GM21447 (cell line): ENCODE results near the gene SND1.

Experiments
- ATAC-seq: cut with Tn5 transposase; IDR thresholded peaks from one replicate; pipeline ENCODE4 v1.9.1; 2021; ENCODE audit not compliant: unreplicated experiment

Gene SND1

DNA sequence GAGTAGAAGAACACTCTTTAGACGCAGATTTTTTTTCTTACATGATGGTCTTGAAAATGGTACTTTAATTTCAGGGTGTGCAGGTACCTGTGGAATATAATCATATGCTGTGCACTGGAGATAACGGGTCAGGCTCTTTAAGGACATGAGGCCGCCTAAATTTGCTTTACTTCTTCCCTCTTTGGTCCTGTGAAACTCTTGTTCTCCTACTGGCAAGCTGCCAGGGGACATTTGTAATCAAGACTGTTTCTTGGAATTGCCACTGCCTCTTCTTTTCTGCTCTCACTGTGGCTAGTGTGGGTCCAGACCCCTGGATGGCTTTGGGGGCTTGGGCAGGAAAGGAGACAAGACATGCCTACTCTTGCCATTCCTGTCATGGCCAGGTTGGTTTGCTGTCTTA lies 146.0 kb downstream of the SND1 start:
- ATAC-seq = no peak

DNA sequence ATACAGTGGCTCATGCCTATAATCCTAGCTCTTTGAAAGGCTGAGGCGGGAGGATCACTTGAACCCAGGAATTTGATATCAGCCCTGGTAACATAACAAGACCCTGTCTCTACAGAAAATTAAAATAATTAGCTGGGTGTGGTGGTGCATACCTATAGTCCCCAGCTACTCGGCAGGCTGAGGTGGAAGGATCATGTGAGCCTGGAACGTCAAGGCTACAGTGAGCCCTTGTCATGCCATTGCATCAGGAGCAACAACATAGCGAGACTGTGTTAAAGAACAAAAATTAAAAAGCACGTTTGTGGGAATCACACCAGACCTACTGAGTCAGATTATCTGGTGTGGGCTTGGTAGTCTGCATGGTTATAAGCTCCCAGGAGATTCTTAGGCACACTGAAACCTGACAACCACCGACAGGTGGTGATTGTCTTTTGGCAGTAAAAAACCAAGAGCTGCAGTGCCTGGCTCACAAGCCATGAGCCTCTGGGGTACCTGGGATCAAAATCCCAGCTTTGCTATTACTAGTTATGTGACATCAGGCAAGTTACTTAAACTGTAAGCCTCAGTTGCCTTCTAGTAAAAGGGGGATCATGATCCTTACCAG lies 146.9 kb downstream of the SND1 start:
- no peak for ATAC-seq

DNA sequence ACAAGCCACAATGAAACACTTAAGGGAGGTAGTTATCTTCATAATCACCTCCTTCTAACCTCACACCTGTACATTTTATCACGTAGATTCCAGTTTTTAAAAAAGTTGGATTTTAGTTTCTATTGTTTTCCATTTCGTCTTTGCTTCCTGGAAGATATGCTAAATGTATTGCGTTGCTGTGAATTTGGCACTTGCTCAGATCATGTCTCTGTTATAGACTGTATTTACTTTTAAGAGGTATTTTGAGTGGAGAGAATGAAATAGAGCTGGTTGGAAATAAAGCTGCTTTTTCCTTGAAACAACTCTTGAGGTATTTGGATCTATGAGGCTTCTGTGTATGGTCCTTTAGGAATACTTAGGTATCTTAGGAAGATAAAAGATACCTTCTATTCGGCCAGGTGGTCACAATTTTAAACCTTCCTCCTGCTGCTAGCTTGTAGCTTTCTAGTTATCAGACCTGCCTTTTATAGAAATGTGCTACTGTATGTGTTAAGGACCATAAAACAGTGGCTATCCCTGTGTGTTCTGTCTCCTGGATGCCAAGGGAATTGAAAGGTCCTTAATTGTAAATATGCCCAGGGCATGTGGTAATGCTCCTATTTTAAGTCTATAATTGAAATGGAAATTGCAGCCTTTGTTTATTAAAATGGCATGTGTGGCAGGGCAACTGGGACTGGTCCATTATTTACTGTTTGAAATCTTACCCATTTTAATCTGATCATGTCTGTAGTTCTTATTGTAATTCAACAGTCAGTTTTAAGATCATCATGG lies 147.7 kb downstream of the SND1 start:
- no peak for ATAC-seq

DNA sequence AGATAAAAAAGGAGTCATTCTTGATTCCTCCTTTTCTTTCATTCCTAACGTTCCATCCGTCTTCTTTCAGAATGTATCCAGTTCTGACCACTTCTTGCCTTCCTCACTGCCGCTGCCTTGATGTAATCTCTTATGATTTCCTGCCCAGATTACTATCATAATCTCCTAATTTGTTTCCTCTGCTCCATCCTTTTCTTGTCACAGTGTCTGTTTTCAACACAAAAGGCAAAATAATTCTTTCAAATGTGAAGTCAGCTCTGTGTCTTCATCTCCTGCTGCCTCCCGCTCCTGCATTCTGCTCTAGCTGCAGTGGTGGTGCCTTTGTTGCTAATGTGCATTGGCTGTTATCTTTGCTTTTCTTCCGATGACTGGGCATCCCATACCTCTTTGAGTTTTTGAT lies 150.9 kb downstream of the SND1 start:
- no peak for ATAC-seq

DNA sequence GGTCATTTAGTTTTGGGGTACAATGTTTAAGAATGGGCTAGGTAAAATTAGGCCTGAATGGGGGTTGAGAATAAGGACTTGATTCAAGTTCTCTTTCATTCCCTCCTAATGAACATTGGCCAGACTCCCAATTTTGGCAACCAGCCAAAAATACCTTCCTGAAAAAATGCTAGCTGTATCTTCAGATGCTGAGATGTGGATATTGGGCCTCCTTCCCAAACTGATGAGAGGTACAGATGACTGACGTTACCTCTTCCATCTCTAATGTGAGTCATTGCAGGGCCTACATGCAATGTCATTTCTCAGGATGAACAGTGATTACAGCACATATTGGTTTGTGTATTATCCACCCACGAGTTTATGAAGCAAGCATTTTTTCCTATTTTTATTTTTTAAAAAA lies 151.6 kb downstream of the SND1 start:
- no peak for ATAC-seq

DNA sequence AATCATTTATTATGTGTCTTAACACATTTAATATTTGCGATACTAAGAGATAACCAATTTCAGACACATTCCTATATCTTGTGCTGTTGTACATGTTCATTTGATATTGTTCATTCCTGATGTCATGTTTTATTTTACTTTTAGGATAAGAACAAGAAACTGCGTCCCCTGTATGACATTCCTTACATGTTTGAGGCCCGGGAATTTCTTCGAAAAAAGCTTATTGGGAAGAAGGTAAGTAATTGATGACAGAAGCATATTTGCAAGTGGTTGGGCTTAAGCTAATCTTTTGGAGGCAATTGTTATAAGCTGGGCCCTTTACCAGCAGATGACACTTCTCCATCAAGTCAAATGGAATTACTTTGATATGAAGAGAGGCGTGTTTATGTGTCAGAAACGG lies 155.3 kb downstream of the SND1 start:
- ATAC-seq = no peak

DNA sequence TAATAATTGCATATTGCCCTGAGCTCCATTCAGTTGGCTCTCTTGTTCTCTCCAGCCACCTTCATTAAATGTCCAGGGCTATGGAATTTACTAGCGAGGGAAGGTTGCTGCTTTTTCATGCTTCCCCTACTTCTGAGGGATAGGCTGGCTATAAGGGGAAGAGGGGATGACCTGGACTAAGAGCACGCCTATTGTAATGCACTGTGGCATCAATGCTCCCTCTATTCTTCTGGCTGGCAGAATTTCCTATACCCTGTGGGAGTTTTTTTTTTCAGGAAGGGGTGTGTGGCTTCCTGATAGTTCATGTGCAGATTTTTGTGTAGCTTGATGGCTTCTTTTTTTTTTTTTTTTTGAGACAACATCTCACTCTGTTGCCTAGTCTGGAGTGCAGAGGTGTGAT lies 155.8 kb downstream of the SND1 start:
- ATAC-seq = no peak

DNA sequence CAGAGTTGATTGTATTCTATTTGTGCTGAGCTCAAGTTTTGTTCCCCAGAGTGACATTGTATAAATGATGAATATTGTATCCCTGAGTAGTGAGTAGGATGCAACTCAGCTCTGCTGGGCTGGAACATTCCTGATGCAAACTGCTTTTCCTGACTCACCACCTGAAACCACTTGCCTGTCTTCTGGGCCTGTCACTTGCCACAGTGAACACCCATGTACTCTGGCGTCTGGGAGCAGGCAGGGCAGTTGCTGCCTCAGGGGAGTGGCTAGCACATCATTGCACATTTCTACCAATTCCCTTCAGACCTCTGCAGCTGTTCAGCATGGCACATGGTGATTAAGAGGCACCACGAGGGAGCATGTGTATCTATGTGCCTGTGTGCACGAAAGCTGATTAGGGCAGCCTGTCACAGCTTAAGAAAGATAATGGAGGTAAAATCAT lies 157.3 kb downstream of the SND1 start:
- no peak for ATAC-seq

DNA sequence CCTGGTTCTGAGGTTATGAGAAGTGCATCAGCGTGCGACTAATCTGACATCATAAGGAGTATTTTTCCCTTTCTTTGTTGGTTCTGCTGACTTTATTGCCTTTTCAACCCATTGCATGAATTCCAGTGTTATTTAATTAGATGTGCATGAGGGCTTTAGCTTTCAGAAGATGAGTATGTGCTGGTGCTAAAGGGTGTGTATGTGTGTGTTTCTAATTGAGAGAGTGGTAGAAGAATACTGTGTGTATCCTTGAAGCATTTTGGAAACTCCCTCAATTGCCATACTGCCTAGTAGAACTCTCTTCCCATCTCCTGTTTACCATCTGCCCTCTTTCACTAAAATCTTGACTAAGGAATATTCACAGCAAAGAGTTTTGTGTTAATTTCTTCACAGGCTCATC lies 158.1 kb downstream of the SND1 start:
- no peak for ATAC-seq

DNA sequence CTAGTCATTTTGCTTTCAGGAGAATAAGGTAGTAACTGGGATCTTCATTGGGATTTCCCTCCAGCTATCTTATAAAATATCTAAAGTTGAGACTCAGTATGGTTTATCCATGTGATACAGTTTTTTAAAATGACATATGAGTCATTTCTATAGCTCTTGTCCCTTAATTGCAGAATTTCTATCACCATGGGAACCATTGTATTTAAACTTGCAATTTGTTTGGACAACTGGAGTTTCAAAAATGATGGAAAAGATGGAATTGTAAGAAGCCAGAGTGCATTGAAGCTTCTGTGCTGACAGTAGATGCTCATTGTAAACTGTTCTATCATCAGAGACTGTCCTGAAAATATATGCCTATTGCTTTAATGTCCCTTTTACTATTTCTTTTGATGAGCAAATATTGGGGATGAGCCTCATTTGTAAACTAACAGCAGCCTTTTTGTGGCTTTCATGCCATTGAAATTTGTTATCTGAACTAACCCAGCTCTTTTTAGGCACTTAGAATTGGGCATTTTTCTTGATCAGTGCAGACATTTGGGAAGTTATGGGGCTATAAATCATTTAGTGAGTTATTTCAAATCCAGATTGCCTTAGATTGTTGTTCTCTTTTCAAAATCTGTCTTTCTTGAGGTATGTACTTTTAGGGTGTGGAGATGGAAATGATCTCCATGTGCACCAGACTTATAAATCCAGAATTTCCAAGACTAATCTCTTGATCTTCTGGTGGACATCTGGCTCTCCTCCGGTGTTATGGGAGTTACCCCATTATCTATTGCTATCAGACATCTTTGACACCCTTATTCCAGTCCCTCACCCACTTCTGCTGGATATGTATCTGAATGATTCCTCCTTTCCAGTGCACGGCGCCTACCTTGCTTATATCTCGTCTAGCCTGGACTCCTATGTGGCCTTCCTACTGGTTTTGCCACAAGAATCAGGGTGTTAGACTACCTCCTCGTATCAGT lies 159.0 kb downstream of the SND1 start:
- no peak for ATAC-seq

DNA sequence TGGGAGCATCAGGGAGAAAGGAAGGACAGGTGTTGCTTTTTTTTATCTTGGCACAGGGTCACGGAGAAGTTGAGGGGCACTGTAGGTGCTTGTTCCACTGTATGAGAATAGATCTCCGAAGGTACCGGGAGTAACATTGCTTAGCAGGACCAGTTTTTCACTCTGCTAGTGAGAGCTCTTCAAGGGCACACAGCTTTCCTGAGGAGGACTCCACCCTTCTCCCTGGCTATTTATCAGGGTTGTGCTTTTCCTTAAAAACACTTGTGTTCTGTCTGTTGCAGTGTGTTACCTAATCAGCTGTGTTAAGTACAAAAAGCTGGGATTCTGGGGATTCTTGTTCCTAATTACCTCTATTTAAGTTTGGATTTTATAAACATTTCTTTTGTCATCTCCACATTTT lies 160.5 kb downstream of the SND1 start:
- no peak for ATAC-seq

DNA sequence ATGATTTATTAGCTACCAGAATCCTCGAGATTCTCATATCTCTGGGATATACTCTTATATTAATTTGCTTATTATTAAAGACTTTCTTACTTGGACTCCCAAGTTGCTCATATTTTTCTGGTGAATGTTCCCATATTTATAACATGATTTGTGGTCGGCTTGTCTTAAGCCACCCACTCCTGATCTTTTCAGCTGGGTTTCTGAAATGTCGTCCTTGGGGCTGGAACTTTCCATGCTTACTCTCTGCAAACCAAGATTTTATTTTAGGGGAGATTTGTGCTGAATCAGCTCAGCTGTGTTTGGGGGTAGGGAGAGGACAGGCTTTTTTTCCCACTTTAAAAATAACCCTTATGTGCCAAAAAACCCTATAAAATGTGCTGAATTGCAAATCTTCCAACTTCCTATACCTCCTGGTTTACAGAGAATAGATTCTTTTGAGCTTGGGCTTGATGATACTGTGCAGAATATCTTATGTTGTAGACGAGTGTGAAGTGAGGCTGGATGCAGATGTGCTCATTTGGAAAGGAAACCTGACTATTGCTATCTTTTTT lies 162.1 kb downstream of the SND1 start:
- no peak for ATAC-seq

DNA sequence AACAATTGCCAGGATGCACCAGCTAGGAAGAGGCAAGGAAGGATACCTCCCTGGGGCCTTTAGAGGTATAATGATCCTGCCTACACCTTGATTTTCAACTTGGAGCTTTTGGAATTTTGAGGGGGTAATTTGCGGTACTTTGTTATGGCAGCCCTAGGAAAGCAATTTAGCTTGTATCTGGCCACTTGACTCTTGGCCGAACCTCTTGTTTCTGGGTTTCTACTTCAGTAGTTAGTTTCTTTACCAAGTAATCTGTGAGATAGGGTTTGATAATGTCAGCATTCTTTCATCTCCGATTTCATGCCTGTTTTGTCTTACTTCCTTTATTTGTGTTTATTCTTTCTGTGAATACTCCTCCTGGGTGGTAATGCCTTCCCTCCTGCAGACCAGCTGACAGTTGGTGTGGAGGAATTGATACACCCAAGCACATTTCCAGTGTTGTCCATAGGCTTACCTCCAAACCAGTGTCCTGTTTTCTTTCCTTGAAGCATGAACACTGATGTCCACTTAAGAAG lies 163.7 kb downstream of the SND1 start:
- no peak for ATAC-seq

DNA sequence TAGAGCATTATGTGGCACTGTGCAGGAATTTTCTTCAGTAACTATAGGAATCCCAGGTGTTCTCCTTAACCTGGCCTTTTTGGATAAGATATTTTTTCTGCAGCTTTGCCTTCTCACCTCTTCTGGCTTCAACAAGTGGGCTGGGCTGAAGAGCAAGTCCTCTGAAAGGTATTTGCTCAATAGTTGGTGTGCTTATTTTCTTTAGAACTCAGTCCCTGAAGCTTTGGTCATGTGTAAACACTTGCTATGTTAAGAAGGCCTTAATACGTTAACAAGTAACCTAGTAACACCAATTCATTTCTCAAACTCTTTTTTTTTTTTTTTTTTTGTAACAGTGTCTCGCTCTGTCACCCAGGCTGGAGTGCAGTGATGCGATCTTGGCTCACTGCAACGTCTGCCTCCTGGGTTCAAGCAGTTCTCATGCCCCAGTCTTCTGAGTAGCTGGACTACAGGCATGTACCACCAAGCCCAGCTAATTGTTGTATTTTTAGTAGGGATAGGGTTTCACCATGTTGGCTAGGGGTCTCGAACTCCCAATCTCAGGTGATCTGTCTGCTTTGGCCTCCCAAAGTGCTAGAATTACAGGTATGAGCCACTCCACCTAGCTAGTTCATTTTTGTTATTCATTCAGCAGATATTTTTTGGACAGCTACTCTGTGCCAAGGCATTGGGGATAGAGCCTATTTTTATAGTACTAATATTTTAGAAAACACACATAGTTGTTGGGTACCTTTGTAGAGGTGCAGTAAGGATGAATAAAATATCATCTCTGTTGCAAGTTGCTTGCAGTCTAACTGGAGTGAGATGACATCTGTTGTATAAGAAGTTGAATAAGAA lies 164.6 kb downstream of the SND1 start:
- ATAC-seq = no peak

DNA sequence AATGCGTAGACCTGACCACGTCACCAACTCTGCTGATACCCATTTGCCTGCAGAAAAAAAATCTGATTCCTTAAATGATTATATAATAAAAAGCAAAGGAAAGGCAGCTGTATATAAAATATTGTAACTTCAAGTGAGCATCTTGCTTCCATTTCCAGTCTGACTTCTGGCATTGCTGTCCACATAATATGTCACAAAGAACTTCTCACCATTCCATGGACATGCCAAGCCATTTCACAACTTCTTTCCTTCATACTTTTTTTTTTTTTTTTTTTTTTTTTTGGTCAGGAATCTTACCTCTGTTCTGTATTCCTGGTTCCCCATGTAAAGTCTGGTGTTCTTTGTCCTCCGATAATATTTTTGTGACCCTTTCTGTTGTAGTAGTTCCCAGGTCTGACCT lies 165.5 kb downstream of the SND1 start:
- no peak for ATAC-seq

DNA sequence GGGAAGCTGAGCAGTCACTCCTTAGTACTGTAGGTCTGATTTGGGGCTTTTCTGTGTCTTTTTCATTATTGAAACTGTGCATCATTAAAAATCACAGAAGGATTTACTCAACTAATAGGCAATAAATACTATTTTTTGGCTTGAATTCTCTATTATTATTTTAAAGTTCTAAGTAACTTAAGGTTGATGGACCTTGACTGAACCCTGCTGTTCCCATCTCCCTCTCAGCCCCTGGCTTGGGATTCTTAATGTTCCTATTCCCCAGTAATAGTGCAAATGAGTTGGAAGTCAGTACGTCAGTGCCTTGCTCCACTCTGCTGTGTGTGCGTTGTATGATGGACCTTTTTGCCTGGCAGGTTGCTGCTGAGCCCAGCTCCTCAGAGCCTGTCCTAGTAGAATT lies 166.3 kb downstream of the SND1 start:
- no peak for ATAC-seq

DNA sequence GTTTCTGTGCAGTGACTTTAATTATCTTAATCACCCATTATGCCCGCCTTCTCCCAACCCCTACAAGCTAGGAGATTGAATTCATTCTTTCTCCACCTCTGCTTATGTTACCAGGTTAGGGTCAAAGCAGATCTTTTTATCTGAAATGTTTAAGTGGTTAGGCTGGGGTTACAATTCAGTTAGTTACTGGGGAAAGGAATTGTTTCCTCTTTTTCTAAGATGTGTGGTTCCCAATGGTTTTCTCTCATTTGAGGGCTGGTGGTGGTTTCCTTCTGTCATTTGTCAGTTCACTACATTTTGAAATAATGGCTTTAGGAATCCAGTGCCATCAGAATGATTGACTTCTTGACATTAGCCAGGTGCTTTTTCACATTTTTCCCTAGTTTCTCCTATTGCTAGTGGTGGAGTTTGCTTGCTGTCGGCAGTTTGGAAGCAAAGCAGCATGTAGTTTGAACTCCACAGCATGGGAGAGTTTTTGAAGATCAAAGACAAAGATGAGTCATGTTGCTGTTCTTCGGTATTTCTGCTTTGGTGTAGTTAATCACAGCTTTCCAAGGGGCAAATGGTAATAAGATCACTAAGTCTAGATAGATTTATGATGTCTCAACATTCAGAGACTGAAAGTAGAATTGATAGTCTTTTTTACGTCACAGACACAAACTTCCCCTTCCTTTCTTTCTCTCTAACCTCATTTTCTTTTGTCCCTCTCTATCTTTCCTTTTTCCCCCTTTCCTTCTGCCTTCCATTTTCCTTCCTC lies 168.2 kb downstream of the SND1 start:
- no peak for ATAC-seq

DNA sequence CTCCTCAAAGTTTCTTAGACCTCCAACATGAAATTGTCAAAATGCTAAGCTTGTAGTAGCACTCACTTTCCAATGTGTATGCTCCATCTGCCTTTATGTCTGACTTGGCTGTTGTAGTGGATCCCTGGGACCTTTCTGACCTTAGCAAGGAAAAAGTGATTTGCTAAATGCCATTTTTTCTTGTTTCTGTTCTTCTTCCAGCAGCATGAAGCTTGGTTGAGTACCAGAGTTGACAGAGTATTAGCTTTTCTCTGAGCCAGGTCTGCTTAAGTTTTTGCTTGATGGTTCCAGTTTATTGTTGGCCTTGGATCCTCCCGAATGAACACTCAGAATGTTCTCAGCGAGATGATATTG lies 168.7 kb downstream of the SND1 start:
- no peak for ATAC-seq

DNA sequence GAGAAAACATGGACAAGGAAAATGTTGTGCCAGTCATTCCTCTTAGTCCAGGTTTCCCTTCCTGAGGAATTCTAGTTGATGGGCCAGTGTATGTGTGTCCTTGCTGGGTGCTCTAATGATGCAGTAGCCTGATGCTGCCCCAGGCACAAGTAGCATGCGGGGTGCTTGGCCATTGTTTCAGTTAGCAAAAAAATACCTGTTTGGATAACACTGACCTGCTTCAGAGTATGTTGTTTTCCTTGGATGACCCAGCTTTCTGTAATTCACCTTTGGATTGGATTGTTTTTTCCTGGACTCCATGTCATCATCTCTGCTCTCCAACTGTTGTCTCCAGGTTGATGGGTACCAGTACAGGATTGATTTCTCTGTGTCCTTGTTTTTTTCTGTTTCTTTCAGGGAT lies 169.2 kb downstream of the SND1 start:
- no peak for ATAC-seq
